Left colon (tissue), 2 donors: ENCODE results near the gene LRIG3. TPM values are rescaled to one million over a fixed set of nuclear protein-coding genes. Genes with fewer than 3 reads are reported as not detected.
"Not testable (repeated sequence)": the region's sequence is repeated elsewhere in the genome, so short reads cannot be mapped to it uniquely, and the experiment has no call there.

Experiments
- ATAC-seq: fragments of 200-7000 bp; cut with Tn5 transposase; one replicate; pipeline ENCODE4 v1.9.1; 2020; ENCODE audit warnings: mild to moderate bottlenecking, moderate library complexity
- DNase-seq, 2 donors: peaks; one replicate each; pipeline ENCODE4 v3.0.0-alpha.2; 2020
- intact Hi-C, 2 donors: fragments of 100-400 bp; cut with DNase I in 1 of 2; cut with micrococcal nuclease in 1 of 2; formaldehyde crosslinking; loops; one replicate each; pipeline versions ENCODE4 v1.11.2 to v1.14.0; 2022; cut with DNase I, micrococcal nuclease
- long read RNA-seq: library from polyadenylated mRNA; unstranded; transcript quantifications from one replicate; pipeline ENCODE4 v2.0.0, GENCODE V29; 2021
- total RNA-seq, 2 donors: library from RNA; stranded (reverse); fragmentation: NEBNext Ultra II Directional; extraction: Animal tissue kit (Norgen Biotek cat#: 25700); gene quantifications; one replicate each; pipeline ENCODE4 v1.2.1, GENCODE V29; 2021
- donor health status: DM: no; HTN: no; CAD: no.
- donor health status: DM: yes; HTN: yes; CAD: no.

The LRIG3 gene
- 10 to 100 TPM; 71.5 to 83.4 TPM for total RNA-seq
- long read RNA-seq, full-length matches to known transcripts, result 36 of 54 reads
- long read RNA-seq, partial matches to known transcripts, result 11 of 54 reads
- long read RNA-seq, other reads (novel, unspliced or antisense), result 7 of 54 reads

- DNase-seq (peak; percentile 90), ATAC-seq (peak; percentile 75)
- intact Hi-C loops, result no loop called here
Measured at GRCh38 chr12:58920102-58920960, at the start of gene LRIG3. LRIG3 (minus strand) TSS chr12:58920504; CDS start chr12:58920235, 269 bp downstream.

- DNase-seq (no peak), ATAC-seq (peak; percentile 51)
- intact Hi-C loops, result no loop called here
Measured at GRCh38 chr12:58969237-58969636, 48.9 kb upstream of the LRIG3 start.

GRCh38 chr12:58967561-58967960, 47.3 kb upstream of the LRIG3 start:
- intact Hi-C loops, result no loop called here
- DNase-seq (no peak), ATAC-seq (no peak)

GRCh38 chr12:58966939-58967338, 46.6 kb upstream of the LRIG3 start:
- intact Hi-C loops, result no loop called here
- no peak for DNase-seq
- ATAC-seq, result peak; percentile 27

- peak; percentile 61 for ATAC-seq
- intact Hi-C loops, result no loop called here
- DNase-seq, result no peak
Measured at GRCh38 chr12:58965568-58965967, 45.3 kb upstream of the LRIG3 start.

GRCh38 chr12:58963844-58964243, 43.5 kb upstream of the LRIG3 start:
- intact Hi-C loops, result no loop called here
- peak; percentile 64 for ATAC-seq
- no peak for DNase-seq

- intact Hi-C loops, result no loop called here
- no peak for DNase-seq
- ATAC-seq, result no peak
Measured at GRCh38 chr12:58961906-58962305, 41.6 kb upstream of the LRIG3 start.

GRCh38 chr12:58961166-58961565, 40.9 kb upstream of the LRIG3 start:
- intact Hi-C loops, result no loop called here
- ATAC-seq (peak; percentile 61), DNase-seq (no peak)

- intact Hi-C loops, result no loop called here
- DNase-seq, result no peak
- ATAC-seq, result peak; percentile 62
Measured at GRCh38 chr12:58959639-58960300, 39.5 kb upstream of the LRIG3 start.

- intact Hi-C loops, result no loop called here
- DNase-seq (no peak), ATAC-seq (peak; percentile 65)
Measured at GRCh38 chr12:58957298-58957697, 37.0 kb upstream of the LRIG3 start.

GRCh38 chr12:58955849-58956248, 35.5 kb upstream of the LRIG3 start:
- DNase-seq (no peak), ATAC-seq (no peak)
- intact Hi-C loops, result no loop called here

- intact Hi-C loops, result no loop called here
- no peak for DNase-seq
- ATAC-seq, result no peak
Measured at GRCh38 chr12:58954002-58954401, 33.7 kb upstream of the LRIG3 start.

GRCh38 chr12:58950739-58951100, 30.4 kb upstream of the LRIG3 start:
- peak in 1 of 2 donors; percentile 40 for DNase-seq
- ATAC-seq, result peak; percentile 72
- intact Hi-C loops, result no loop called here

- intact Hi-C loops, result not testable (repeated sequence)
- ATAC-seq (peak; percentile 88), DNase-seq (peak; percentile 91 to 95)
Measured at GRCh38 chr12:58949954-58950738, 29.8 kb upstream of the LRIG3 start.

GRCh38 chr12:58943079-58943478, 22.8 kb upstream of the LRIG3 start:
- intact Hi-C loops, result no loop called here
- no peak for ATAC-seq
- DNase-seq, result no peak

- ATAC-seq (peak; percentile 75), DNase-seq (peak in 1 of 2 donors; percentile 58)
- intact Hi-C loops, result no loop called here
Measured at GRCh38 chr12:58942345-58942744, 22.0 kb upstream of the LRIG3 start.

GRCh38 chr12:58939399-58940100, 19.2 kb upstream of the LRIG3 start:
- no peak for DNase-seq
- ATAC-seq, result peak; percentile 79
- intact Hi-C loops, result no loop called here

GRCh38 chr12:58938440-58938839, 18.1 kb upstream of the LRIG3 start:
- intact Hi-C loops, result no loop called here
- ATAC-seq (no peak), DNase-seq (no peak)

GRCh38 chr12:58934528-58934927, 14.2 kb upstream of the LRIG3 start:
- DNase-seq (no peak), ATAC-seq (no peak)
- intact Hi-C loops, result no loop called here
